HEK293 (cell line): ENCODE measurements around the gene PLEKHG4.

Source experiments
- CTCF ChIA-PET: fragments of 350-600 bp; formaldehyde crosslinking; extraction: SDS; loops from one replicate; lab custom pipeline; 2021; ENCODE audit warnings: antibody characterized with exemption; lab: Yijun Ruan, JAX
- POLR2A ChIA-PET: fragments of 300-600 bp; formaldehyde crosslinking; extraction: SDS; loops from one replicate; lab custom pipeline; 2020; ENCODE audit warnings: antibody characterized with exemption, inconsistent platforms; lab: Yijun Ruan, JAX
- H3K27ac ChIP-seq: fragments of 200-500 bp; sonication (Bioruptor generic); 2 replicates; pipeline ENCODE4 v1.5.1; 2014; ENCODE audit warnings: low read depth, low read length, control low read depth, inconsistent platforms; ENCODE audit errors: extremely low read depth
- H3K36me3 ChIP-seq, 2 experiments: fragments of 200-500 bp in 1 of 2; sonication (Bioruptor generic) in 1 of 2; 1 replicate in 1 of 2; 2 replicates in 1 of 2; pipeline ENCODE4 v1.5.1; 2014 to 2017; ENCODE audit warnings: inconsistent platforms in 2 of 2, low read length in 2 of 2; ENCODE audit not compliant: control insufficient read depth in 2 of 2, insufficient read depth in 1 of 2
- H3K4me1 ChIP-seq: fragments of 200-500 bp; sonication (Bioruptor generic); 2 replicates; pipeline ENCODE4 v1.5.1; 2014; ENCODE audit warnings: mild to moderate bottlenecking, low read length, inconsistent platforms; ENCODE audit not compliant: control insufficient read depth, insufficient read depth
- H3K4me3 ChIP-seq: 2 replicates; pipeline ENCODE4 v1.5.1; 2011; ENCODE audit warnings: low read depth, mild to moderate bottlenecking, control low read depth, low read length, moderate library complexity
- H3K9me3 ChIP-seq: fragments of 200-500 bp; sonication (Bioruptor generic); 2 replicates; pipeline ENCODE4 v1.5.1; 2014; ENCODE audit warnings: low read depth, low read length, inconsistent platforms; ENCODE audit not compliant: control insufficient read depth, insufficient read depth
- GFI1B ChIP-seq: fragments of 450-650 bp; formaldehyde crosslinking; IDR thresholded peaks from 2 replicates; pipeline ENCODE4 v1.5.1; 2016; ENCODE audit warnings: missing biosample characterization, missing genetic modification characterization
- GLIS2 ChIP-seq: fragments of 450-650 bp; formaldehyde crosslinking; IDR thresholded peaks from 2 replicates; pipeline ENCODE4 v1.5.1; 2016; ENCODE audit warnings: missing biosample characterization, missing genetic modification characterization
- HIC1 ChIP-seq: fragments of 450-650 bp; formaldehyde crosslinking; IDR thresholded peaks from 2 replicates; pipeline ENCODE4 v1.5.1; 2016; ENCODE audit warnings: missing biosample characterization, missing genetic modification characterization
- KLF7 ChIP-seq: fragments of 450-650 bp; formaldehyde crosslinking; IDR thresholded peaks from 2 replicates; pipeline ENCODE4 v1.5.1; 2016; ENCODE audit warnings: missing biosample characterization, missing genetic modification characterization, borderline replicate concordance
- KLF8 ChIP-seq: fragments of 450-650 bp; formaldehyde crosslinking; IDR thresholded peaks from 2 replicates; pipeline ENCODE4 v1.5.1; 2016; ENCODE audit warnings: missing biosample characterization, missing genetic modification characterization
- MEIS1 ChIP-seq: sonication (generic); formaldehyde crosslinking; IDR thresholded peaks from 2 replicates; pipeline ENCODE4 v1.8.1; 2022; ENCODE audit warnings: missing genetic modification reagents, mild to moderate bottlenecking, borderline replicate concordance
- MYNN ChIP-seq: fragments of 450-650 bp; formaldehyde crosslinking; IDR thresholded peaks from 2 replicates; pipeline ENCODE4 v1.5.1; 2016; ENCODE audit warnings: missing biosample characterization, missing genetic modification characterization, borderline replicate concordance
- SCRT2 ChIP-seq: fragments of 450-650 bp; formaldehyde crosslinking; IDR thresholded peaks from 2 replicates; pipeline ENCODE4 v1.5.1; 2016; ENCODE audit warnings: missing biosample characterization, missing genetic modification characterization
- TRIM28 ChIP-seq: IDR thresholded peaks from 2 replicates; pipeline ENCODE4 v1.6.1; 2011; ENCODE audit warnings: low read length, control low read depth, borderline replicate concordance
- YY1 ChIP-seq: fragments of 450-650 bp; formaldehyde crosslinking; IDR thresholded peaks from 2 replicates; pipeline ENCODE4 v1.5.1; 2018; ENCODE audit warnings: missing biosample characterization, missing genetic modification characterization
- ZBTB11 ChIP-seq: fragments of 450-650 bp; formaldehyde crosslinking; conservative IDR thresholded peaks from 2 replicates; pipeline ENCODE4 v1.5.1; 2016; ENCODE audit warnings: low read depth, missing biosample characterization, missing genetic modification characterization
- ZFP3 ChIP-seq: fragments of 450-650 bp; formaldehyde crosslinking; IDR thresholded peaks from 2 replicates; pipeline ENCODE4 v1.5.1; 2016; ENCODE audit warnings: low read depth, missing biosample characterization, missing genetic modification characterization
- ZFP69B ChIP-seq: fragments of 450-650 bp; formaldehyde crosslinking; IDR thresholded peaks from 2 replicates; pipeline ENCODE4 v1.5.1; 2016; ENCODE audit warnings: missing biosample characterization, missing genetic modification characterization
- ZNF121 ChIP-seq: fragments of 450-650 bp; formaldehyde crosslinking; IDR thresholded peaks from 2 replicates; pipeline ENCODE4 v1.5.1; 2016; ENCODE audit warnings: missing biosample characterization, missing genetic modification characterization
- ZNF138 ChIP-seq: fragments of 450-650 bp; formaldehyde crosslinking; IDR thresholded peaks from 2 replicates; pipeline ENCODE4 v1.5.1; 2016; ENCODE audit warnings: missing biosample characterization, missing genetic modification characterization, borderline replicate concordance
- ZNF157 ChIP-seq: fragments of 450-650 bp; formaldehyde crosslinking; IDR thresholded peaks from 2 replicates; pipeline ENCODE4 v1.5.1; 2016; ENCODE audit warnings: missing biosample characterization, missing genetic modification characterization
- ZNF16 ChIP-seq: fragments of 450-650 bp; formaldehyde crosslinking; IDR thresholded peaks from 2 replicates; pipeline ENCODE4 v1.5.1; 2016; ENCODE audit warnings: low read depth, missing biosample characterization, missing genetic modification characterization
- ZNF175 ChIP-seq: fragments of 450-650 bp; formaldehyde crosslinking; IDR thresholded peaks from 2 replicates; pipeline ENCODE4 v1.5.1; 2016; ENCODE audit warnings: missing biosample characterization, missing genetic modification characterization
- ZNF223 ChIP-seq: fragments of 450-650 bp; formaldehyde crosslinking; IDR thresholded peaks from 2 replicates; pipeline ENCODE4 v1.5.1; 2016; ENCODE audit warnings: missing biosample characterization, missing genetic modification characterization
- ZNF248 ChIP-seq: fragments of 450-650 bp; formaldehyde crosslinking; IDR thresholded peaks from 2 replicates; pipeline ENCODE4 v1.5.1; 2017; ENCODE audit warnings: missing biosample characterization, missing genetic modification characterization
- ZNF433 ChIP-seq: fragments of 450-650 bp; formaldehyde crosslinking; IDR thresholded peaks from 2 replicates; pipeline ENCODE4 v1.5.1; 2016; ENCODE audit warnings: missing biosample characterization, missing genetic modification characterization, low read depth
- ZNF518A ChIP-seq: fragments of 450-650 bp; formaldehyde crosslinking; conservative IDR thresholded peaks from 2 replicates; pipeline ENCODE4 v1.5.1; 2016; ENCODE audit warnings: low read depth, missing biosample characterization, missing genetic modification characterization
- ZNF555 ChIP-seq: fragments of 450-650 bp; formaldehyde crosslinking; conservative IDR thresholded peaks from 2 replicates; pipeline ENCODE4 v1.5.1; 2017; ENCODE audit warnings: missing biosample characterization, mild to moderate bottlenecking, missing genetic modification characterization, inconsistent platforms
- ZNF596 ChIP-seq: fragments of 450-650 bp; IDR thresholded peaks from 2 replicates; pipeline ENCODE4 v1.5.0; 2018; ENCODE audit warnings: missing biosample characterization, mild to moderate bottlenecking, missing genetic modification characterization, moderate library complexity
- ZNF610 ChIP-seq: fragments of 450-650 bp; formaldehyde crosslinking; IDR thresholded peaks from 2 replicates; pipeline ENCODE4 v1.5.1; 2016; ENCODE audit warnings: missing biosample characterization, missing genetic modification characterization, borderline replicate concordance
- ZNF629 ChIP-seq: fragments of 450-650 bp; formaldehyde crosslinking; IDR thresholded peaks from 2 replicates; pipeline ENCODE4 v1.5.1; 2017; ENCODE audit warnings: missing biosample characterization, missing genetic modification characterization
- ZNF658 ChIP-seq: fragments of 450-650 bp; formaldehyde crosslinking; IDR thresholded peaks from 2 replicates; pipeline ENCODE4; 2016; ENCODE audit warnings: missing biosample characterization, missing genetic modification characterization
- ZNF785 ChIP-seq: fragments of 450-650 bp; formaldehyde crosslinking; IDR thresholded peaks from 2 replicates; pipeline ENCODE4 v1.5.1; 2016; ENCODE audit warnings: missing biosample characterization, missing genetic modification characterization

PLEKHG4 gene

GRCh38 chr16:67264866-67265265, 14.5 kb upstream of the PLEKHG4 start:
- Histone ChIP-seq H3K9me3 (no peaks in the 10 kb centered on the region), H3K27ac (no peak overlapping the region), H3K4me3 (no peak overlapping the region)
- ChIA-PET POLR2A (no interaction called here), CTCF (interaction anchor here (0.6 to 1.3 kb wide), 3 partner anchors 16 to 82 kb away, joined by 3 to 4 read pairs (median 3); partner anchors contain the start of gene SLC9A5)
- TF ChIP-seq ZNF785 (no peak), ZNF248 (tag by site-specific recombination) (no peak), SCRT2 (tag by site-specific recombination) (no peak), ZNF175 (tag by site-specific recombination) (no peak), MYNN (no peak), ZFP3 (tag by site-specific recombination) (no peak), ZFP69B (tag by site-specific recombination) (no peak), ZNF610 (no peak), ZNF16 (tag by site-specific recombination) (no peak), KLF7 (no peak), ZNF518A (tag by site-specific recombination) (no peak), ZNF121 (tag by site-specific recombination) (no peak), ZNF157 (tag by site-specific recombination) (no peak), GLIS2 (no peak), ZNF658 (tag by site-specific recombination) (no peak), ZNF138 (tag by site-specific recombination) (no peak)
- TF ChIP-seq, all 188 proteins: peak for 0
- Histone ChIP-seq H3K36me3 (no peaks in the 10 kb centered on the region; a peak in 1 of 3 replicates), H3K4me1 (no peaks in the 10 kb centered on the region)

GRCh38 chr16:67265834-67266233, 13.5 kb upstream of the PLEKHG4 start:
- Histone ChIP-seq H3K27ac (no peak overlapping the region), H3K9me3 (no peaks in the 10 kb centered on the region), H3K4me3 (no peak overlapping the region), H3K4me1 (no peaks in the 10 kb centered on the region), H3K36me3 (no peaks in the 10 kb centered on the region; a peak in 1 of 3 replicates)
- ChIA-PET CTCF (interaction anchor here (0.6 to 1.1 kb wide), 6 partner anchors 12 to 162 kb away, joined by 3 to 4 read pairs (median 3); partner anchors contain the start of gene SLC9A5), POLR2A (interaction anchor here (0.6 kb wide), 1 partner anchor 882 kb away, joined by 3 read pairs; no protein-coding TSS in a partner anchor)
- no peak for TF ChIP-seq ZNF629 (tag by site-specific recombination)
- no peak for TF ChIP-seq ZNF596 (tag by site-specific recombination)
- TF ChIP-seq GFI1B (tag by site-specific recombination), result no peak
- TF ChIP-seq KLF8 (tag by site-specific recombination), result no peak
- no peak for TF ChIP-seq YY1 (tag by site-specific recombination)
- no peak for TF ChIP-seq ZBTB11 (tag by site-specific recombination)
- TF ChIP-seq TRIM28, result no peak
- no peak for TF ChIP-seq ZNF223
- TF ChIP-seq HIC1 (tag by site-specific recombination), result no peak
- no peak for TF ChIP-seq ZNF555 (tag by site-specific recombination)
- no peak for TF ChIP-seq MEIS1 (CRISPR knock-in tag)
- no peak for TF ChIP-seq ZNF433 (tag by site-specific recombination)
